Progenitor cell of endocrine pancreas (in vitro differentiated cells): ENCODE data around the gene MYBPC1. TPM values are rescaled to one million over a fixed set of nuclear protein-coding genes. Genes with fewer than 3 reads are reported as not detected.

Experiments
- DNase-seq: peaks from one replicate; pipeline ENCODE4 v3.0.0; 2021; ENCODE audit warnings: low spot score; ENCODE audit not compliant: unreplicated experiment
- H3K27ac Mint-ChIP-seq: 2 replicates; pipeline ENCODE4 v1.8.0; 2021; ENCODE audit warnings: mild to moderate bottlenecking, moderate library complexity, mixed read lengths
- H3K27me3 Mint-ChIP-seq: 2 replicates; pipeline ENCODE4 v1.8.0; 2021; ENCODE audit warnings: mixed read lengths
- H3K36me3 Mint-ChIP-seq: 2 replicates; pipeline ENCODE4 v1.8.0; 2022; ENCODE audit warnings: mixed read lengths; ENCODE audit not compliant: insufficient read depth
- H3K4me1 Mint-ChIP-seq: 2 replicates; pipeline ENCODE4 v1.8.0; 2021; ENCODE audit warnings: low read depth, mixed read lengths
- H3K4me3 Mint-ChIP-seq: 2 replicates; pipeline ENCODE4 v1.8.0; 2021; ENCODE audit warnings: low read depth, mild to moderate bottlenecking, moderate library complexity, mixed read lengths
- H3K9me3 Mint-ChIP-seq: 2 replicates; pipeline ENCODE4 v1.8.0; 2021; ENCODE audit warnings: low read depth, mixed read lengths
- CTCF ChIP-seq: fragments of 200-600 bp; sonication (generic); IDR thresholded peaks from one replicate; pipeline ENCODE4 v1.5.0; 2021; ENCODE audit warnings: antibody characterized with exemption, mild to moderate bottlenecking; ENCODE audit not compliant: unreplicated experiment
- total RNA-seq: library from RNA; stranded (reverse); gene quantifications from 2 replicates; pipeline ENCODE4 v1.2.1, GENCODE V29; 2021

The MYBPC1 gene
- total RNA-seq, 1 donor from 2014 or later = not detected

GRCh38 chr12:101694986-101695385 is 100.2 kb downstream of the MYBPC1 start:
- Mint-ChIP-seq H3K36me3 (no peaks in the 10 kb centered on the region), H3K4me1 (peaks cover 21% of the 10 kb centered on the region), H3K4me3 (no peak overlapping the region), H3K27me3 (peaks cover 12% of the 10 kb centered on the region), H3K9me3 (no peaks in the 10 kb centered on the region), H3K27ac (no peak overlapping the region)
- no peak for TF ChIP-seq CTCF
- DNase-seq = no peak

GRCh38 chr12:101695706-101696105 is 100.9 kb downstream of the MYBPC1 start:
- no peak overlapping the region for H3K27ac Mint-ChIP-seq
- no peak overlapping the region for H3K4me3 Mint-ChIP-seq
- peaks cover 21% of the 10 kb centered on the region for H3K4me1 Mint-ChIP-seq
- no peak for DNase-seq
- H3K9me3 Mint-ChIP-seq = no peaks in the 10 kb centered on the region
- no peaks in the 10 kb centered on the region for H3K36me3 Mint-ChIP-seq
- TF ChIP-seq CTCF = no peak
- peaks cover 12% of the 10 kb centered on the region for H3K27me3 Mint-ChIP-seq

GRCh38 chr12:101696251-101697196 is 101.8 kb downstream of the MYBPC1 start:
- no peaks in the 10 kb centered on the region for H3K36me3 Mint-ChIP-seq
- H3K4me1 Mint-ChIP-seq = peaks cover 18% of the 10 kb centered on the region
- no peaks in the 10 kb centered on the region for H3K9me3 Mint-ChIP-seq
- TF ChIP-seq CTCF = no peak
- no peak for DNase-seq
- H3K4me3 Mint-ChIP-seq = peak overlapping the region; percentile 83
- peak overlapping the region; percentile 93 for H3K27ac Mint-ChIP-seq
- peaks cover 12% of the 10 kb centered on the region for H3K27me3 Mint-ChIP-seq

GRCh38 chr12:101697197-101697929 is 102.6 kb downstream of the MYBPC1 start, which contains the start of gene CHPT1:
Gene CHPT1, plus strand, starts transcription at chr12:101697640. Its CDS starts 222 bp downstream, at chr12:101697862.
- Mint-ChIP-seq H3K9me3 (no peaks in the 10 kb centered on the region), H3K36me3 (no peaks in the 10 kb centered on the region), H3K4me1 (peaks cover 14% of the 10 kb centered on the region), H3K27me3 (peaks cover 12% of the 10 kb centered on the region), H3K27ac (peak within 1 kb of the TSS; percentile 93), H3K4me3 (peak within 1 kb of the TSS; percentile 87)
- no peak for TF ChIP-seq CTCF
- DNase-seq = peak; percentile 68
